H1 (cell line): ENCODE data around the gene CFP. TPM values are rescaled to one million over a fixed set of nuclear protein-coding genes. Genes with fewer than 3 reads are reported as not detected.

Source experiments
- CTCF ChIA-PET: fragments of 300-600 bp; sonication (Branson Sonifier 250); formaldehyde crosslinking; loops from one replicate; lab custom pipeline; 2021; ENCODE audit not compliant: partially characterized antibody; lab: Charles Lee
- POLR2A ChIA-PET: fragments of 300-600 bp; sonication (Branson Sonifier 250); formaldehyde crosslinking; loops from one replicate; lab custom pipeline; 2021; ENCODE audit warnings: inconsistent platforms; ENCODE audit not compliant: partially characterized antibody; lab: Charles Lee
- DNase-seq, 2 experiments: peaks; one replicate each; pipeline versions ENCODE4 v3.0.0 to v3.0.0-alpha.2; 2010 to 2022; ENCODE audit warnings: low spot score in 2 of 2, low read depth in 1 of 2, mixed read lengths in 1 of 2
- FAIRE-seq: peaks from 2 replicates; lab custom pipeline; 2011; peaks lifted over from hg19 to GRCh38; lab: Jason Lieb, UNC
- H2AFZ ChIP-seq: 2 replicates; pipeline ENCODE4 v1.8.1; 2012; ENCODE audit warnings: low read length, inconsistent platforms
- H2AK5ac ChIP-seq: 2 replicates; pipeline ENCODE4 v1.6.1; 2013; ENCODE audit warnings: low read depth, low read length
- H2BK120ac ChIP-seq: replicated peaks from 2 replicates; pipeline ENCODE3; 2013; ENCODE audit warnings: low read depth, low read length, inconsistent platforms
- H2BK12ac ChIP-seq: 2 replicates; pipeline ENCODE4 v1.6.1; 2013; ENCODE audit warnings: low read depth, low read length
- H2BK15ac ChIP-seq: 2 replicates; pipeline ENCODE4 v1.6.1; 2013; ENCODE audit warnings: low read length
- H2BK20ac ChIP-seq: 2 replicates; pipeline ENCODE4 v1.6.1; 2013; ENCODE audit warnings: low read length
- H2BK5ac ChIP-seq: 2 replicates; pipeline ENCODE4 v1.6.1; 2013; ENCODE audit warnings: low read depth, low read length
- H3K14ac ChIP-seq: 2 replicates; pipeline ENCODE4 v1.6.1; 2013; ENCODE audit warnings: inconsistent platforms; ENCODE audit not compliant: insufficient read length
- H3K18ac ChIP-seq: 2 replicates; pipeline ENCODE4 v1.6.1; 2013; ENCODE audit warnings: low read length; ENCODE audit errors: extremely low read depth
- H3K23ac ChIP-seq: 2 replicates; pipeline ENCODE4 v1.6.1; 2013; ENCODE audit warnings: inconsistent platforms; ENCODE audit not compliant: insufficient read length
- H3K23me2 ChIP-seq: 2 replicates; pipeline ENCODE4 v1.6.1; 2013; ENCODE audit warnings: low read depth, low read length
- H3K27ac ChIP-seq: 2 replicates; pipeline ENCODE4 v1.6.1; 2011; ENCODE audit warnings: low read depth, low read length, inconsistent platforms
- H3K27me3 ChIP-seq, 4 experiments: replicated peaks in 1 of 4; 1 replicate in 1 of 4; 2 replicates in 3 of 4; pipeline versions ENCODE4 v1.6.1 to v1.8.1; 2011 to 2013; ENCODE audit warnings: low read length in 3 of 4, mild to moderate bottlenecking in 3 of 4, inconsistent platforms in 2 of 4, mixed read lengths in 2 of 4, moderate library complexity in 1 of 4; ENCODE audit not compliant: control insufficient read depth in 3 of 4, insufficient read depth in 3 of 4; ENCODE audit errors: extremely low read depth in 1 of 4
- H3K36me3 ChIP-seq, 4 experiments: 2 replicates each; pipeline versions ENCODE4 v1.6.1 to v1.8.1; 2011 to 2013; ENCODE audit warnings: mild to moderate bottlenecking in 4 of 4, low read length in 3 of 4, moderate library complexity in 2 of 4, control low read depth in 1 of 4, inconsistent platforms in 1 of 4; ENCODE audit not compliant: insufficient read depth in 4 of 4, control insufficient read depth in 2 of 4
- H3K4ac ChIP-seq: replicated peaks from 2 replicates; pipeline ENCODE3; 2013; ENCODE audit warnings: low read length, low read depth, mixed read lengths, inconsistent platforms; ENCODE audit not compliant: insufficient read length
- H3K4me1 ChIP-seq, 4 experiments: replicated peaks in 1 of 4; 1 replicate in 1 of 4; 2 replicates in 3 of 4; pipeline versions ENCODE4 v1.6.1 to v1.8.1; 2011 to 2013; ENCODE audit warnings: low read length in 3 of 4, inconsistent platforms in 2 of 4, mixed read lengths in 1 of 4; ENCODE audit not compliant: insufficient read depth in 4 of 4, control insufficient read depth in 3 of 4
- H3K4me2 ChIP-seq, 2 experiments: 2 replicates each; pipeline versions ENCODE4 v1.6.1 to v1.8.1; 2011 to 2013; ENCODE audit warnings: low read depth in 2 of 2, low read length in 2 of 2, control low read depth in 1 of 2, inconsistent platforms in 1 of 2, mild to moderate bottlenecking in 1 of 2; ENCODE audit not compliant: insufficient read depth in 1 of 2
- H3K4me3 ChIP-seq, 4 experiments: fragments of 200-600, 300-600 bp in 1 of 4; sonication (generic), shearing (Covaris generic), sonication (Bioruptor Twin) in 1 of 4; 2 replicates each; pipeline versions ENCODE4 v1.5.1 to v1.8.1; 2011 to 2016; ENCODE audit warnings: low read length in 4 of 4, low read depth in 3 of 4, control low read depth in 2 of 4, inconsistent platforms in 2 of 4, mild to moderate bottlenecking in 2 of 4, mixed read lengths in 1 of 4, moderate library complexity in 1 of 4; ENCODE audit not compliant: insufficient read depth in 2 of 4; ENCODE audit errors: extremely low read depth in 1 of 4
- H3K56ac ChIP-seq: replicated peaks from 2 replicates; pipeline ENCODE3; 2013; ENCODE audit warnings: low read depth, mild to moderate bottlenecking, mixed read lengths, low read length, inconsistent platforms; ENCODE audit not compliant: insufficient read length
- H3K79me1 ChIP-seq: 2 replicates; pipeline ENCODE4 v1.6.1; 2013; ENCODE audit warnings: low read depth, low read length, control low read depth
- H3K79me2 ChIP-seq, 2 experiments: 2 replicates each; pipeline versions ENCODE4 v1.6.1 to v1.8.1; 2012 to 2013; ENCODE audit warnings: low read length in 2 of 2, mild to moderate bottlenecking in 2 of 2, inconsistent platforms in 1 of 2; ENCODE audit not compliant: insufficient read depth in 2 of 2, control insufficient read depth in 1 of 2
- H3K9ac ChIP-seq, 4 experiments: replicated peaks in 1 of 4; 1 replicate in 1 of 4; 2 replicates in 3 of 4; pipeline versions ENCODE4 v1.6.1 to v1.8.1; 2011 to 2013; ENCODE audit warnings: low read depth in 3 of 4, low read length in 3 of 4, control low read depth in 2 of 4, mild to moderate bottlenecking in 2 of 4, moderate library complexity in 2 of 4, inconsistent platforms in 1 of 4; ENCODE audit errors: extremely low read depth in 1 of 4
- H3K9me3 ChIP-seq, 2 experiments: 2 replicates each; pipeline versions ENCODE4 v1.6.1 to v1.8.1; 2012 to 2013; ENCODE audit warnings: mild to moderate bottlenecking in 2 of 2, moderate library complexity in 2 of 2, control low read depth in 1 of 2, inconsistent platforms in 1 of 2, low read depth in 1 of 2, low read length in 1 of 2, mixed read lengths in 1 of 2; ENCODE audit not compliant: insufficient read depth in 2 of 2
- H4K20me1 ChIP-seq, 2 experiments: replicated peaks in 1 of 2; 2 replicates each; pipeline versions ENCODE3 to v1.8.1; 2011 to 2013; ENCODE audit warnings: inconsistent platforms in 2 of 2, low read length in 2 of 2, mild to moderate bottlenecking in 1 of 2; ENCODE audit not compliant: insufficient read depth in 2 of 2, control insufficient read depth in 1 of 2
- H4K5ac ChIP-seq: 2 replicates; pipeline ENCODE4 v1.6.1; 2013; ENCODE audit warnings: low read length, low read depth, mixed read lengths, inconsistent platforms; ENCODE audit not compliant: insufficient read length
- H4K8ac ChIP-seq: 2 replicates; pipeline ENCODE4 v1.8.0; 2013; ENCODE audit warnings: mild to moderate bottlenecking, moderate library complexity, low read length, inconsistent platforms; ENCODE audit not compliant: insufficient read depth; ENCODE audit errors: extremely low read depth
- H4K91ac ChIP-seq: replicated peaks from 2 replicates; pipeline ENCODE3; 2013; ENCODE audit warnings: low read length, mixed read lengths, inconsistent platforms; ENCODE audit not compliant: insufficient read length
- ATF2 ChIP-seq: IDR thresholded peaks from 2 replicates; pipeline ENCODE4 v1.6.1; 2012; ENCODE audit warnings: low read length, inconsistent platforms
- ATF3 ChIP-seq: IDR thresholded peaks from 2 replicates; pipeline ENCODE4 v1.6.1; 2011; ENCODE audit warnings: low read depth, mild to moderate bottlenecking, low read length; ENCODE audit not compliant: insufficient read depth
- JUND ChIP-seq: IDR thresholded peaks from 2 replicates; pipeline ENCODE4 v1.6.1; 2011; ENCODE audit warnings: mild to moderate bottlenecking, improper control_type of control experiment, low read length
- MAFK ChIP-seq: IDR thresholded peaks from 2 replicates; pipeline ENCODE4 v1.6.1; 2012; ENCODE audit warnings: low read depth, mild to moderate bottlenecking, improper control_type of control experiment, low read length
- RBBP5 ChIP-seq: IDR thresholded peaks from 2 replicates; pipeline ENCODE4 v1.7.1; 2012; ENCODE audit warnings: low read depth, mild to moderate bottlenecking, inconsistent platforms, low read length, moderate library complexity, borderline replicate concordance
- SIN3A ChIP-seq, 2 experiments: IDR thresholded peaks in 1 of 2; conservative IDR thresholded peaks in 1 of 2; 2 replicates each; pipeline ENCODE4 v1.6.1; 2011 to 2012; ENCODE audit warnings: low read length in 2 of 2, improper control_type of control experiment in 1 of 2, low read depth in 1 of 2, mild to moderate bottlenecking in 1 of 2
- TEAD4 ChIP-seq: IDR thresholded peaks from 2 replicates; pipeline ENCODE4 v1.6.1; 2012; ENCODE audit warnings: low read depth, low read length, inconsistent platforms, mixed read lengths
- WGBS, 2 experiments: shearing (Covaris generic) in 1 of 2; methylation state at CpG; one replicate each; pipeline versions ENCODE4 v1.1.6 to v1.1.7; 2013 to 2015; ENCODE audit warnings: low lambda C conversion rate in 2 of 2, mixed read lengths in 2 of 2, inconsistent platforms in 1 of 2, low coverage in 1 of 2, missing lambda C conversion rate in 1 of 2; ENCODE audit not compliant: insufficient replicate concordance in 2 of 2, insufficient coverage in 1 of 2, insufficient read length in 1 of 2; ENCODE audit errors: extremely low coverage in 1 of 2, missing lambda C conversion rate in 1 of 2; 5-methylcytosine and 5-hydroxymethylcytosine counted together
- polyA plus RNA-seq, 7 experiments: library from polyadenylated mRNA; depleted of rRNA in 3 of 7; stranded (reverse) in 5 of 7; unstranded in 2 of 7; fragments of >200 nt in 5 of 7; fragments of 200-250 nt in 2 of 7; gene quantifications; 1 replicate in 5 of 7; 2 replicates in 1 of 7; 4 replicates in 1 of 7; pipeline versions ENCODE4 v1.2.1 to v1.2.3, GENCODE V29; 2011 to 2013; ENCODE audit warnings: missing spikeins in 2 of 7, mixed read lengths in 2 of 7
- total RNA-seq: library from RNA; stranded (reverse); fragmentation: NEBNext Ultra II Directional; extraction: Animal tissue kit (Norgen Biotek cat#: 25700); gene quantifications from 2 replicates; pipeline ENCODE4 v1.2.1, GENCODE V29; 2021

The CFP gene
- total and polyA plus RNA-seq, 2 of the 8 experiments (the other 6 are each of a cell fraction or from before 2014, with no cell fraction given): 0.76 to 2.2 TPM

GRCh38 chrX:47674776-47675175, 45.0 kb upstream of the CFP start:
- no peak overlapping the region for H3K14ac ChIP-seq
- no peaks in the 10 kb centered on the region for H3K23me2 ChIP-seq
- no peak overlapping the region for H4K91ac ChIP-seq
- H3K18ac ChIP-seq: no peak overlapping the region
- H3K4me2 ChIP-seq: no peak overlapping the region
- no peak overlapping the region for H3K56ac ChIP-seq
- CTCF ChIA-PET: no interaction called here
- no peak overlapping the region for H2BK20ac ChIP-seq
- no peak overlapping the region for H3K9ac ChIP-seq
- POLR2A ChIA-PET: no interaction called here
- FAIRE-seq: no peak
- no peak overlapping the region for H3K27ac ChIP-seq
- H2AFZ ChIP-seq: no peak overlapping the region
- no peak overlapping the region for H4K8ac ChIP-seq
- no peaks in the 10 kb centered on the region for H4K20me1 ChIP-seq
- no peak overlapping the region for H2BK120ac ChIP-seq
- no peak overlapping the region for H3K4me3 ChIP-seq
- no peaks in the 10 kb centered on the region for H3K9me3 ChIP-seq
- no peak overlapping the region for H2AK5ac ChIP-seq
- H3K27me3 ChIP-seq: no peaks in the 10 kb centered on the region
- H3K4ac ChIP-seq: no peak overlapping the region
- H2BK5ac ChIP-seq: no peak overlapping the region
- no peak overlapping the region for H3K23ac ChIP-seq
- no peak overlapping the region for H4K5ac ChIP-seq
- no peaks in the 10 kb centered on the region for H3K79me1 ChIP-seq
- WGBS, 2 experiments: 87% methylated on average over 4 of the region's 5 CpGs; no CpG with 5 or more reads in 1 of the 2 experiments
- no peak overlapping the region for H2BK12ac ChIP-seq
- no peak overlapping the region for H2BK15ac ChIP-seq
- H3K4me1 ChIP-seq: no peaks in the 10 kb centered on the region
- H3K36me3 ChIP-seq: no peaks in the 10 kb centered on the region
- TF ChIP-seq JUND: no peak
- no peak for TF ChIP-seq MAFK
- TF ChIP-seq ATF2: no peak
- TF ChIP-seq SIN3A (conservative IDR thresholded peaks at IDR 0.05 in 1 of 2, IDR thresholded peaks at IDR 0.05 in 1 of 2; ENCODE audit: low read depth in 1 of 2, low read length in 2 of 2): no peak
- no peak for TF ChIP-seq TEAD4
- no peak for TF ChIP-seq RBBP5
- no peak for TF ChIP-seq ATF3
- TF ChIP-seq, all 59 proteins: peak for 0
- H3K79me2 ChIP-seq: no peaks in the 10 kb centered on the region
- DNase-seq: no peak
